B cell (primary cell): ENCODE results near the gene BEST2. TPM values are rescaled to one million over a fixed set of nuclear protein-coding genes. Genes with fewer than 3 reads are reported as not detected.
"Not testable (repeated sequence)": the region's sequence is repeated elsewhere in the genome, so short reads cannot be mapped to it uniquely, and the experiment has no call there.

Experiments
- ATAC-seq: fragments of 200-7000 bp; cut with Tn5 transposase; one replicate; pipeline ENCODE4 v1.10.0; 2021; ENCODE audit warnings: low read depth, mild to moderate bottlenecking, moderate number of reproducible peaks, moderate library complexity
- CTCF ChIA-PET: fragments of 350-600 bp; sonication (Branson Sonifier 250); formaldehyde crosslinking; loops from one replicate; lab custom pipeline; 2021; ENCODE audit warnings: antibody characterized with exemption, inconsistent platforms; lab: Charles Lee
- POLR2A ChIA-PET: fragments of 350-600 bp; sonication (Branson Sonifier 250); formaldehyde crosslinking; loops from one replicate; lab custom pipeline; 2021; ENCODE audit warnings: antibody characterized with exemption; lab: Charles Lee
- DNase-seq: peaks from one replicate; pipeline ENCODE4 v3.0.0; 2013
- H2AFZ ChIP-seq: 2 replicates; pipeline ENCODE4 v1.6.1; 2012; ENCODE audit warnings: mild to moderate bottlenecking, low read depth, low read length; ENCODE audit not compliant: insufficient read depth, poor library complexity, severe bottlenecking
- H3K27ac ChIP-seq, 2 donors: 1 replicate in 1 of 2; 2 replicates in 1 of 2; pipeline ENCODE4 v1.5.1; 2012 to 2013; ENCODE audit warnings: low read length in 2 of 2, mild to moderate bottlenecking in 2 of 2, moderate library complexity in 1 of 2
- H3K27me3 ChIP-seq, 4 experiments: fragments of 200-600 bp in 1 of 4; sonication (generic) in 1 of 4; replicated peaks in 1 of 4; 1 replicate in 2 of 4; 2 replicates in 2 of 4; pipeline versions ENCODE4 v1.6.1 to v1.7.0; 2013 to 2016; ENCODE audit warnings: low read length in 3 of 4, mild to moderate bottlenecking in 2 of 4, mixed read lengths in 1 of 4, moderate library complexity in 1 of 4; ENCODE audit not compliant: insufficient read depth in 4 of 4, control insufficient read depth in 3 of 4; ENCODE audit errors: control extremely low read depth in 1 of 4
- H3K36me3 ChIP-seq, 2 experiments: replicated peaks in 1 of 2; 1 replicate in 1 of 2; 2 replicates in 1 of 2; pipeline versions ENCODE4 v1.6.1 to v1.7.1; 2013; ENCODE audit warnings: low read length in 1 of 2; ENCODE audit not compliant: insufficient read depth in 2 of 2, control insufficient read depth in 1 of 2; ENCODE audit errors: control extremely low read depth in 1 of 2, extremely low read depth in 1 of 2
- H3K4me1 ChIP-seq, 2 donors: fragments of 200-600 bp in 1 of 2; sonication (generic) in 1 of 2; 1 replicate in 1 of 2; 2 replicates in 1 of 2; pipeline versions ENCODE4 v1.5.1 to v1.6.1; 2013 to 2017; ENCODE audit warnings: low read length in 2 of 2; ENCODE audit not compliant: control insufficient read depth in 2 of 2, insufficient read depth in 2 of 2
- H3K4me2 ChIP-seq: replicated peaks from 2 replicates; pipeline ENCODE3; 2012; ENCODE audit warnings: mild to moderate bottlenecking, low read depth, low read length; ENCODE audit not compliant: poor library complexity, severe bottlenecking
- H3K4me3 ChIP-seq, 5 experiments: fragments of 200-600 bp in 1 of 5; sonication (generic) in 1 of 5; 1 replicate in 3 of 5; 2 replicates in 2 of 5; pipeline versions ENCODE4 v1.5.1 to v1.7.0; 2011 to 2016; ENCODE audit warnings: low read length in 4 of 5, mild to moderate bottlenecking in 4 of 5, low read depth in 2 of 5, control low read depth in 1 of 5, moderate library complexity in 1 of 5; ENCODE audit not compliant: insufficient read depth in 1 of 5; ENCODE audit errors: control extremely low read depth in 1 of 5, extremely low read depth in 1 of 5
- H3K79me2 ChIP-seq: fragments of 200-600 bp; sonication (generic); one replicate; pipeline ENCODE4 v1.6.0; 2016; ENCODE audit warnings: low read length; ENCODE audit not compliant: control insufficient read depth, insufficient read depth
- H3K9ac ChIP-seq: fragments of 200-600 bp; sonication (generic); 2 replicates; pipeline ENCODE4 v1.6.1; 2017; ENCODE audit warnings: mild to moderate bottlenecking, low read length, moderate library complexity
- H3K9me3 ChIP-seq, 3 donors: one replicate each; pipeline versions ENCODE4 v1.6.1 to v1.7.1; 2013; ENCODE audit warnings: low read length in 2 of 3; ENCODE audit not compliant: control insufficient read depth in 2 of 3, insufficient read depth in 1 of 3; ENCODE audit errors: control extremely low read depth in 1 of 3
- H4K20me1 ChIP-seq: 2 replicates; pipeline ENCODE4 v1.6.0; 2012; ENCODE audit warnings: mild to moderate bottlenecking, low read length; ENCODE audit not compliant: insufficient read depth, control insufficient read depth, poor library complexity, severe bottlenecking
- H3K27ac Mint-ChIP-seq: one replicate; pipeline ENCODE4 v1.8.0; 2021; ENCODE audit warnings: mixed read lengths
- H3K27me3 Mint-ChIP-seq: one replicate; pipeline ENCODE4 v1.8.0; 2021; ENCODE audit warnings: mixed read lengths
- H3K4me1 Mint-ChIP-seq: one replicate; pipeline ENCODE4 v1.8.0; 2021; ENCODE audit warnings: mixed read lengths
- H3K4me3 Mint-ChIP-seq: one replicate; pipeline ENCODE4 v1.8.0; 2021; ENCODE audit warnings: mixed read lengths
- H3K9me3 Mint-ChIP-seq: one replicate; pipeline ENCODE4 v1.8.0; 2022; ENCODE audit warnings: mixed read lengths; ENCODE audit not compliant: insufficient read depth
- EZH2 ChIP-seq: IDR thresholded peaks from 2 replicates; pipeline ENCODE4 v1.6.1; 2012; ENCODE audit warnings: borderline replicate concordance, low read depth, mild to moderate bottlenecking, moderate library complexity, low read length; ENCODE audit not compliant: insufficient read depth, poor library complexity, severe bottlenecking
- WGBS: methylation state at CpG from one replicate; pipeline ENCODE4 v1.1.5; 2013; ENCODE audit warnings: missing lambda C conversion rate; ENCODE audit not compliant: insufficient coverage; 5-methylcytosine and 5-hydroxymethylcytosine counted together
- intact Hi-C: fragments of 100-400 bp; cut with micrococcal nuclease; formaldehyde crosslinking; loops from one replicate; pipeline ENCODE4 v1.10.0; 2022
- polyA plus RNA-seq: library from polyadenylated mRNA; depleted of rRNA; stranded (reverse); fragments of >200 nt; gene quantifications from 2 replicates; pipeline ENCODE4 v1.2.3, GENCODE V29; 2012
- total RNA-seq, 2 donors: library from RNA; stranded (reverse); fragments of 120-200 nt in 1 of 2; gene quantifications; 1 replicate in 1 of 2; 2 replicates in 1 of 2; pipeline versions ENCODE4 v1.2.3 to v1.2.4, GENCODE V29; 2013 to 2022
- TF ChIP-seq, protein P1 (sequence below): fragments of 200-600 bp; IDR thresholded peaks from one replicate; pipeline ENCODE4 v1.8.0; 2022; ENCODE audit warnings: antibody characterized with exemption, mild to moderate bottlenecking

Gene BEST2
- total and polyA plus RNA-seq, 2 donors (not counting 1 experiment from before 2014, with no cell fraction given) = 0.07 TPM; not detected in 1

DNA sequence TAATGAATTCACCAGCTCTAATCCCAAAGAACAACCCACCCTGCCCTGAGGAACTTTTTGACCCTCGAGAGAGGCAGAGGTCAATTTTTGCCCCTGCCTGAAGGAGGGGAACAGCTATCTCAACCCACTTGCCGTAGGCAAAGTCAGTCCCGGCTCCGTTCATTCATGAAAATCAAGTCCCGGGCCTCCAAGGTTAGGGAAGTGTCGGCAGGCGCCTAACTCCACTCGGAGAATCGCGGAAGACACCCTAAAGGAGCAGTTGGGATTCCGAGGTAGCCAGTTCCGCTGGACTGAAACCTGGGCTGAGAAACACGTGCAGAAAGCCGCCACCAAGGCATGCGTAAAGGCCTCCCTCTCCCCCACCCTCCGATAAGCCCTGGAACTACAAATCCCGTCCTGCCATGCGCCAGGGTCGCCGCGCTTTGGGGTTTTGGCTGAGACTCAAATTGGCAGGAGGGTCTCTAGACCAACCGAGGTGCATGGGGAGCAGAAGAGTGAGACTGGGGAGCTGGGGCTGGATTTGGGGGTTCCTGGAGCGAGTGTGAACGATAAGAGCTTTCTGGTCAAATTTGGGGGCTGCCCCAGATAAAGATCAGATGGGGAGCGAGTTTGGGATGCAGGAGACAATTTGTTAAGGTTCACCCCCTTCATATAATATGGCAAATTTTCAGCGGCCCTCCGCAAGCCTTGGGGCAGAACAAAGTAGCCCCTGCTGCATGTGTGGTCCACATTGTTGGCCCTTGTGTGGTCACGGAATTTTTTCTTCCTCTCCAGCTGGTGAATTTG lies 27.8 kb upstream of the BEST2 start, which contains the start of gene TNPO2:
Gene TNPO2 (minus strand): TSS at position 292 of the 786 bp plus-strand sequence. CDS start 2,955 bp downstream, outside the sequence.
- Mint-ChIP-seq H3K4me1 (peaks cover 40% of the 10 kb centered on the region), H3K27me3 (no peaks in the 10 kb centered on the region), H3K4me3 (peak within 1 kb of the TSS; percentile 95), H3K27ac (peak within 1 kb of the TSS; percentile 97), H3K9me3 (no peaks in the 10 kb centered on the region)
- Histone ChIP-seq H3K4me2 (peak within 1 kb of the TSS; percentile 95), H3K9ac (peak within 1 kb of the TSS; percentile 85), H3K9me3 (no peaks in the 10 kb centered on the region), H3K36me3 (peaks cover 0 to 14% of the 10 kb centered on the region in 2 experiments), H3K79me2 (peaks cover 83% of the 10 kb centered on the region), H3K4me1 (peaks cover 32 to 50% of the 10 kb centered on the region in 2 donors), H2AFZ (peak within 1 kb of the TSS; percentile 83), H4K20me1 (peaks cover 14% of the 10 kb centered on the region), H3K27me3 (no peaks in the 10 kb centered on the region), H3K4me3 (peak within 1 kb of the TSS; percentile 60 to 83 (median 77)), H3K27ac (peak within 1 kb of the TSS; percentile 17 to 69)
- ChIA-PET POLR2A (interaction anchor here (0.6 to 3.6 kb wide), 7 partner anchors 10 to 68 kb away, joined by 3 to 30 read pairs (median 8); partner anchors contain the start of genes DHPS, FBXW9, GET3 and JUNB), CTCF (interaction anchor here (0.6 to 3.5 kb wide), 9 partner anchors 10 to 167 kb away, joined by 3 to 26 read pairs (median 6); partner anchors contain the start of genes DHPS, GCDH, GET3 and TRIR)
- TF ChIP-seq EZH2 = no peak
- TF ChIP-seq, protein P1, sequence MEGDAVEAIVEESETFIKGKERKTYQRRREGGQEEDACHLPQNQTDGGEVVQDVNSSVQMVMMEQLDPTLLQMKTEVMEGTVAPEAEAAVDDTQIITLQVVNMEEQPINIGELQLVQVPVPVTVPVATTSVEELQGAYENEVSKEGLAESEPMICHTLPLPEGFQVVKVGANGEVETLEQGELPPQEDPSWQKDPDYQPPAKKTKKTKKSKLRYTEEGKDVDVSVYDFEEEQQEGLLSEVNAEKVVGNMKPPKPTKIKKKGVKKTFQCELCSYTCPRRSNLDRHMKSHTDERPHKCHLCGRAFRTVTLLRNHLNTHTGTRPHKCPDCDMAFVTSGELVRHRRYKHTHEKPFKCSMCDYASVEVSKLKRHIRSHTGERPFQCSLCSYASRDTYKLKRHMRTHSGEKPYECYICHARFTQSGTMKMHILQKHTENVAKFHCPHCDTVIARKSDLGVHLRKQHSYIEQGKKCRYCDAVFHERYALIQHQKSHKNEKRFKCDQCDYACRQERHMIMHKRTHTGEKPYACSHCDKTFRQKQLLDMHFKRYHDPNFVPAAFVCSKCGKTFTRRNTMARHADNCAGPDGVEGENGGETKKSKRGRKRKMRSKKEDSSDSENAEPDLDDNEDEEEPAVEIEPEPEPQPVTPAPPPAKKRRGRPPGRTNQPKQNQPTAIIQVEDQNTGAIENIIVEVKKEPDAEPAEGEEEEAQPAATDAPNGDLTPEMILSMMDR = no peak
- WGBS = 0% methylated on average over 20 of the region's 28 CpGs
- intact Hi-C loops = loop anchor here (1.0 to 5.0 kb wide), 5 partner anchors 10 to 83 kb away; partner anchors contain the start of genes FBXW9, HOOK2, MAN2B1 and RNASEH2A
- ATAC-seq = peak; percentile 54
- peak; percentile 76 for DNase-seq

DNA sequence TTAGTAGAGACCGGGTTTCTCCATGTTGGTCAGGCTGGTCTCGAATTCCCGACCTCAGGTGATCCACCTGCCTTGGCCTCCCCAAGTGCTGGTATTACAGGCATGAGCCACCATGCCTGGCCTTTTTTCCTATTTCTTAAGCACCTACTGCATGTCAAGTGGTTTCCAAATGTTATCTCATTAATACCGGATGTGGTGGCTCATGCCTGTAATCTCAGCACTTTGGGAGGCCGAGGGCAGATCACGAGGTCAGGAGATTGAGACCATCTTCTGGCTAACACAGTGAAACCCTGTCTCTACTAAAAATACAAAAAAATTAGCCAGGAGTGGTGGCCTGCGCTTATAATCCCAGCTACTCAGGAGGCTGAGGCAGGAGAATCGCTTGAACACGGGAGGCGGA lies 26.0 kb upstream of the BEST2 start:
- ATAC-seq, H3K27ac ChIP-seq, H3K9ac ChIP-seq, DNase-seq, H3K4me2 ChIP-seq, CTCF ChIA-PET, H3K9me3 ChIP-seq, H3K27me3 Mint-ChIP-seq, intact Hi-C loops, H3K9me3 Mint-ChIP-seq, H3K4me3 Mint-ChIP-seq, POLR2A ChIA-PET, H3K27me3 ChIP-seq, H3K4me3 ChIP-seq, H2AFZ ChIP-seq: not testable (repeated sequence)
- 94% methylated on average over 9 of the region's 10 CpGs for WGBS
- peaks cover 73% of the 10 kb centered on the region for H3K79me2 ChIP-seq
- peaks cover 53% of the 10 kb centered on the region for H3K4me1 Mint-ChIP-seq
- peaks cover 31% of the 10 kb centered on the region for H4K20me1 ChIP-seq
- peak overlapping the region; percentile 6 for H3K27ac Mint-ChIP-seq
- peaks cover 2 to 28% of the 10 kb centered on the region in 2 experiments for H3K36me3 ChIP-seq
- H3K4me1 ChIP-seq = peaks cover 46 to 63% of the 10 kb centered on the region in 2 donors
